Hepatocyte (in vitro differentiated cells): ENCODE data around the gene C1QB.

Source experiments
- EZH2 ChIP-seq: fragments of 200-600 bp; sonication (generic); IDR thresholded peaks from 2 replicates; pipeline ENCODE4 v1.6.1; 2016; ENCODE audit warnings: antibody characterized with exemption, mild to moderate bottlenecking, borderline replicate concordance
- TF ChIP-seq, protein P1 (sequence below): fragments of 200-600 bp; sonication (generic); IDR thresholded peaks from 2 replicates; pipeline ENCODE4 v1.5.1; 2016; ENCODE audit warnings: antibody characterized with exemption, mild to moderate bottlenecking; ENCODE audit not compliant: poor library complexity

DNA sequence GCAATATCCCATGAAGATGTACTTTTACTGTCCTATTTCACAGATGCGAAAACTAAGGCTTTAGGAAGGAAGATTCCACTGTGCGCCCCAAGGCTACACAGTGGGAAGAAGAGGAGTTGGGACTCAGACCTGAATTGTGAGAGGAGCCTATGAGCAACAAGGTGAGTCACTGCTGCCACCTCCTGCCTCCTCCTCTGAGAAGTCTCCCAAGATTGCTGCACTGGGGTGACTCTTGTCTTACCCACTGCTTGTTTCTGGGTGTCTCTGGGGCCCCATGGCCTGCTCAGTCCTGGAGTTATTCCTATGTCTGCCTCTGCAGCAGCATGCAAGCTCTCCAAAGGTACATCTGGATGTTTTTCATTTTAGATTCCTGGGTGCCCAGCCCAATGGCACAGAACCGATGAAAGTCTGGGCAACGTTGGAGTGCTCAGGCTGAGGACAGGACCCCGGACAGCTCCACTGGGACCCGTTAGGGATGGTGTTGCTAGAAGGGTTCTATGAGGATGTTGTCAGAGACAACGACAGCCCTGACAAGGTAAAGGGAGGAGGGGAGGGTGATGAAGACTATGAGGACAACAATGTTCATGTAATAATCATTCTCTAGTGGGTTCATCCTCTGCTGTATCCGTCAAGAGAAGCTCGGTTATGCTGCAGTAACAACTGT, 27.6 kb upstream of the C1QB start:
- TF ChIP-seq, protein P1, sequence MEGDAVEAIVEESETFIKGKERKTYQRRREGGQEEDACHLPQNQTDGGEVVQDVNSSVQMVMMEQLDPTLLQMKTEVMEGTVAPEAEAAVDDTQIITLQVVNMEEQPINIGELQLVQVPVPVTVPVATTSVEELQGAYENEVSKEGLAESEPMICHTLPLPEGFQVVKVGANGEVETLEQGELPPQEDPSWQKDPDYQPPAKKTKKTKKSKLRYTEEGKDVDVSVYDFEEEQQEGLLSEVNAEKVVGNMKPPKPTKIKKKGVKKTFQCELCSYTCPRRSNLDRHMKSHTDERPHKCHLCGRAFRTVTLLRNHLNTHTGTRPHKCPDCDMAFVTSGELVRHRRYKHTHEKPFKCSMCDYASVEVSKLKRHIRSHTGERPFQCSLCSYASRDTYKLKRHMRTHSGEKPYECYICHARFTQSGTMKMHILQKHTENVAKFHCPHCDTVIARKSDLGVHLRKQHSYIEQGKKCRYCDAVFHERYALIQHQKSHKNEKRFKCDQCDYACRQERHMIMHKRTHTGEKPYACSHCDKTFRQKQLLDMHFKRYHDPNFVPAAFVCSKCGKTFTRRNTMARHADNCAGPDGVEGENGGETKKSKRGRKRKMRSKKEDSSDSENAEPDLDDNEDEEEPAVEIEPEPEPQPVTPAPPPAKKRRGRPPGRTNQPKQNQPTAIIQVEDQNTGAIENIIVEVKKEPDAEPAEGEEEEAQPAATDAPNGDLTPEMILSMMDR: no peak
- TF ChIP-seq EZH2: no peak
